ENCODE data around the gene ANKS1B. TPM values are rescaled to one million over a fixed set of nuclear protein-coding genes. Genes with fewer than 3 reads are reported as not detected.

ANKS1B gene
- total RNA-seq, 1 experiment from 2014 or later: 9.7 TPM

- BruUV-seq (replicated peaks): no TSS peak
- no peaks in the 10 kb centered on the region for H3K4me1 ChIP-seq (ENCODE audit: control insufficient read depth, insufficient read depth, low read length)
- POLR2A ChIA-PET: no interaction called here
- no peaks in the 10 kb centered on the region for H3K36me3 ChIP-seq (ENCODE audit: control insufficient read depth, insufficient read depth, low read length)
- H3K9me3 ChIP-seq (ENCODE audit: control insufficient read depth, insufficient read depth, low read depth, low read length): no peaks in the 10 kb centered on the region
- ATAC-seq (no peak), DNase-seq (ENCODE audit: low read depth, low spot score) (no peak)
- intact Hi-C loops (cut with micrococcal nuclease; ENCODE audit: unreplicated experiment): no loop called here
- peaks cover 6% of the 10 kb centered on the region; the same call in 1 of the 2 replicates for H3K27me3 ChIP-seq (ENCODE audit: control insufficient read depth, insufficient read depth, low read length)
- TF ChIP-seq POLR2AphosphoS5 (IDR thresholded peaks at IDR 0.05; ENCODE audit: low read depth, low read length) (no peak), TCF7L2 (IDR thresholded peaks at IDR 0.05; ENCODE audit: low read depth, low read length) (no peak), SIN3A (IDR thresholded peaks at IDR 0.05; ENCODE audit: borderline replicate concordance, insufficient read depth, low read depth, low read length) (no peak)
- TF ChIP-seq, protein P1, sequence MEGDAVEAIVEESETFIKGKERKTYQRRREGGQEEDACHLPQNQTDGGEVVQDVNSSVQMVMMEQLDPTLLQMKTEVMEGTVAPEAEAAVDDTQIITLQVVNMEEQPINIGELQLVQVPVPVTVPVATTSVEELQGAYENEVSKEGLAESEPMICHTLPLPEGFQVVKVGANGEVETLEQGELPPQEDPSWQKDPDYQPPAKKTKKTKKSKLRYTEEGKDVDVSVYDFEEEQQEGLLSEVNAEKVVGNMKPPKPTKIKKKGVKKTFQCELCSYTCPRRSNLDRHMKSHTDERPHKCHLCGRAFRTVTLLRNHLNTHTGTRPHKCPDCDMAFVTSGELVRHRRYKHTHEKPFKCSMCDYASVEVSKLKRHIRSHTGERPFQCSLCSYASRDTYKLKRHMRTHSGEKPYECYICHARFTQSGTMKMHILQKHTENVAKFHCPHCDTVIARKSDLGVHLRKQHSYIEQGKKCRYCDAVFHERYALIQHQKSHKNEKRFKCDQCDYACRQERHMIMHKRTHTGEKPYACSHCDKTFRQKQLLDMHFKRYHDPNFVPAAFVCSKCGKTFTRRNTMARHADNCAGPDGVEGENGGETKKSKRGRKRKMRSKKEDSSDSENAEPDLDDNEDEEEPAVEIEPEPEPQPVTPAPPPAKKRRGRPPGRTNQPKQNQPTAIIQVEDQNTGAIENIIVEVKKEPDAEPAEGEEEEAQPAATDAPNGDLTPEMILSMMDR (IDR thresholded peaks at IDR 0.05): no peak
- TF ChIP-seq, protein P2, sequence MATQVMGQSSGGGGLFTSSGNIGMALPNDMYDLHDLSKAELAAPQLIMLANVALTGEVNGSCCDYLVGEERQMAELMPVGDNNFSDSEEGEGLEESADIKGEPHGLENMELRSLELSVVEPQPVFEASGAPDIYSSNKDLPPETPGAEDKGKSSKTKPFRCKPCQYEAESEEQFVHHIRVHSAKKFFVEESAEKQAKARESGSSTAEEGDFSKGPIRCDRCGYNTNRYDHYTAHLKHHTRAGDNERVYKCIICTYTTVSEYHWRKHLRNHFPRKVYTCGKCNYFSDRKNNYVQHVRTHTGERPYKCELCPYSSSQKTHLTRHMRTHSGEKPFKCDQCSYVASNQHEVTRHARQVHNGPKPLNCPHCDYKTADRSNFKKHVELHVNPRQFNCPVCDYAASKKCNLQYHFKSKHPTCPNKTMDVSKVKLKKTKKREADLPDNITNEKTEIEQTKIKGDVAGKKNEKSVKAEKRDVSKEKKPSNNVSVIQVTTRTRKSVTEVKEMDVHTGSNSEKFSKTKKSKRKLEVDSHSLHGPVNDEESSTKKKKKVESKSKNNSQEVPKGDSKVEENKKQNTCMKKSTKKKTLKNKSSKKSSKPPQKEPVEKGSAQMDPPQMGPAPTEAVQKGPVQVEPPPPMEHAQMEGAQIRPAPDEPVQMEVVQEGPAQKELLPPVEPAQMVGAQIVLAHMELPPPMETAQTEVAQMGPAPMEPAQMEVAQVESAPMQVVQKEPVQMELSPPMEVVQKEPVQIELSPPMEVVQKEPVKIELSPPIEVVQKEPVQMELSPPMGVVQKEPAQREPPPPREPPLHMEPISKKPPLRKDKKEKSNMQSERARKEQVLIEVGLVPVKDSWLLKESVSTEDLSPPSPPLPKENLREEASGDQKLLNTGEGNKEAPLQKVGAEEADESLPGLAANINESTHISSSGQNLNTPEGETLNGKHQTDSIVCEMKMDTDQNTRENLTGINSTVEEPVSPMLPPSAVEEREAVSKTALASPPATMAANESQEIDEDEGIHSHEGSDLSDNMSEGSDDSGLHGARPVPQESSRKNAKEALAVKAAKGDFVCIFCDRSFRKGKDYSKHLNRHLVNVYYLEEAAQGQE (IDR thresholded peaks at IDR 0.05; ENCODE audit: insufficient read depth in 1 of 2, low read depth in 2 of 2, low read length in 1 of 2): no peak
- in situ Hi-C loops (cut with HindIII; ENCODE audit: low pct_unique_long_range_greater_than_20kb, low sequenced_read_pairs): no loop called here
- CTCF ChIA-PET: no interaction called here
- no peak overlapping the region for H3K27ac ChIP-seq (ENCODE audit: low read length)
- no peak overlapping the region for H3K4me3 ChIP-seq (ENCODE audit: low read depth in 2 of 2, low read length in 2 of 2)
Observed at GRCh38 chr12:98912401-98912974, 1072.2 kb downstream of the ANKS1B start.

DNA sequence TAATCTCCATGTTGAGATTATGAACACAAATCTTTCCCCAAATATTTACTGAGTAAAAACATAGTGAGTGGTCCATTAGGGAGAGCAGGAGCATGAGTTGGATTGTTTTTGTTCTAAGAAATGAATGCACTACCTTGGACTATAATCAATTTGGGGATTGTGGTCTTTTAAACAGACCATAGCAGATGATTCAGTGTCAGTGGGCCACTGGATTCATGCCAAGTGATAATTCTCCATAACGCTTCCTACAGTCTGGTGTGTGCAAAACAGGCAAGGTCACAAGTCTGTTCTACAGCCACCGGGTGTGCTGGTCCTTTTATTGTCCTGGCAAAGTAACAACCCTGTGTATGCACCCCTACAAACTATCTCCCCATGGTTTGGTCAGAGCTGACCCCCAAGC lies 1073.3 kb downstream of the ANKS1B start:
- TF ChIP-seq TCF7L2 (IDR thresholded peaks at IDR 0.05; ENCODE audit: low read depth, low read length) (no peak), SIN3A (IDR thresholded peaks at IDR 0.05; ENCODE audit: borderline replicate concordance, insufficient read depth, low read depth, low read length) (no peak), POLR2AphosphoS5 (IDR thresholded peaks at IDR 0.05; ENCODE audit: low read depth, low read length) (no peak)
- TF ChIP-seq, protein P1 (IDR thresholded peaks at IDR 0.05): no peak
- TF ChIP-seq, protein P2 (IDR thresholded peaks at IDR 0.05; ENCODE audit: insufficient read depth in 1 of 2, low read depth in 2 of 2, low read length in 1 of 2): no peak
- H3K9me3 ChIP-seq (ENCODE audit: control insufficient read depth, insufficient read depth, low read depth, low read length): no peaks in the 10 kb centered on the region
- no peak for ATAC-seq
- no TSS peak for BruUV-seq (replicated peaks)
- in situ Hi-C loops (cut with HindIII; ENCODE audit: low pct_unique_long_range_greater_than_20kb, low sequenced_read_pairs) (no loop called here), intact Hi-C loops (cut with micrococcal nuclease; ENCODE audit: unreplicated experiment) (no loop called here)
- H3K36me3 ChIP-seq (ENCODE audit: control insufficient read depth, insufficient read depth, low read length): no peaks in the 10 kb centered on the region
- POLR2A ChIA-PET: no interaction called here
- peaks cover 6% of the 10 kb centered on the region; the same call in 1 of the 2 replicates for H3K27me3 ChIP-seq (ENCODE audit: control insufficient read depth, insufficient read depth, low read length)
- H3K4me3 ChIP-seq (ENCODE audit: low read depth in 2 of 2, low read length in 2 of 2): no peak overlapping the region
- DNase-seq (ENCODE audit: low read depth, low spot score): no peak
- H3K4me1 ChIP-seq (ENCODE audit: control insufficient read depth, insufficient read depth, low read length): no peaks in the 10 kb centered on the region
- H3K27ac ChIP-seq (ENCODE audit: low read length): no peak overlapping the region
- CTCF ChIA-PET: no interaction called here
